CD8-positive, alpha-beta memory T cell (primary cell): Measurements from ENCODE around the gene SIAH2. TPM values are rescaled to one million over a fixed set of nuclear protein-coding genes. Genes with fewer than 3 reads are reported as not detected.

Experiments
- CTCF ChIA-PET: fragments of 350-600 bp; sonication (Branson Sonifier 250); formaldehyde crosslinking; loops from one replicate; lab custom pipeline; 2021; ENCODE audit warnings: antibody characterized with exemption; lab: Charles Lee
- POLR2A ChIA-PET: fragments of 350-600 bp; sonication (Branson Sonifier 250); formaldehyde crosslinking; loops from one replicate; lab custom pipeline; 2021; ENCODE audit warnings: antibody characterized with exemption; lab: Charles Lee
- DNase-seq, 5 donors: peaks; one replicate each; pipeline versions ENCODE4 v3.0.0 to v3.0.0-alpha.2; 2020 to 2022; ENCODE audit warnings: mixed read lengths in 1 of 5
- H3K27ac ChIP-seq: one replicate; pipeline ENCODE4 v1.7.0; 2013; ENCODE audit warnings: low read depth, mild to moderate bottlenecking, low read length, moderate library complexity
- H3K27me3 ChIP-seq: 2 replicates; pipeline ENCODE4 v1.7.0; 2013; ENCODE audit warnings: low read length, mild to moderate bottlenecking; ENCODE audit not compliant: insufficient read depth, poor library complexity, severe bottlenecking
- H3K36me3 ChIP-seq: 2 replicates; pipeline ENCODE4 v1.7.0; 2013; ENCODE audit warnings: mild to moderate bottlenecking, low read length, moderate library complexity; ENCODE audit not compliant: insufficient read depth
- H3K4me1 ChIP-seq: 2 replicates; pipeline ENCODE4 v1.7.0; 2013; ENCODE audit warnings: mild to moderate bottlenecking, low read length, moderate library complexity; ENCODE audit not compliant: insufficient read depth
- H3K4me3 ChIP-seq: 2 replicates; pipeline ENCODE4 v1.7.0; 2013; ENCODE audit warnings: mild to moderate bottlenecking, low read length
- H3K9me3 ChIP-seq: 2 replicates; pipeline ENCODE4 v1.7.0; 2013; ENCODE audit warnings: mild to moderate bottlenecking, low read length
- H3K27ac Mint-ChIP-seq, 8 donors: one replicate each; pipeline ENCODE4 v1.8.0; 2020 to 2021; ENCODE audit warnings: mixed read lengths in 8 of 8, mild to moderate bottlenecking in 6 of 8, inconsistent platforms in 3 of 8, moderate library complexity in 3 of 8
- H3K27me3 Mint-ChIP-seq, 2 donors: one replicate each; pipeline ENCODE4 v1.8.0; 2020 to 2021; ENCODE audit warnings: mixed read lengths in 2 of 2, mild to moderate bottlenecking in 1 of 2, moderate library complexity in 1 of 2
- H3K36me3 Mint-ChIP-seq, 3 donors: one replicate each; pipeline ENCODE4 v1.8.0; 2020 to 2021; ENCODE audit warnings: mixed read lengths in 3 of 3, inconsistent platforms in 1 of 3, mild to moderate bottlenecking in 1 of 3
- H3K4me1 Mint-ChIP-seq, 3 donors: one replicate each; pipeline ENCODE4 v1.8.0; 2020 to 2021; ENCODE audit warnings: mixed read lengths in 3 of 3, inconsistent platforms in 1 of 3, mild to moderate bottlenecking in 1 of 3
- H3K4me3 Mint-ChIP-seq, 7 donors: one replicate each; pipeline ENCODE4 v1.8.0; 2020 to 2021; ENCODE audit warnings: mixed read lengths in 7 of 7, mild to moderate bottlenecking in 6 of 7, moderate library complexity in 4 of 7, inconsistent platforms in 2 of 7
- H3K9me3 Mint-ChIP-seq, 5 donors: one replicate each; pipeline ENCODE4 v1.8.0; 2020 to 2022; ENCODE audit warnings: mixed read lengths in 5 of 5, mild to moderate bottlenecking in 3 of 5, moderate library complexity in 2 of 5, inconsistent platforms in 1 of 5
- polyA plus RNA-seq: library from polyadenylated mRNA; unstranded; fragments of 300-500 nt; fragmentation: Illumina TruSeq; gene quantifications from one replicate; pipeline ENCODE4 v1.2.3, GENCODE V29; 2021
- total RNA-seq, 2 experiments: library from RNA; stranded (reverse); gene quantifications; one replicate each; pipeline ENCODE4 v1.2.3, GENCODE V29; 2021

Gene SIAH2
- total and polyA plus RNA-seq, 3 experiments from 2014 or later, result 48.1 to 115 (median 111) TPM

DNA sequence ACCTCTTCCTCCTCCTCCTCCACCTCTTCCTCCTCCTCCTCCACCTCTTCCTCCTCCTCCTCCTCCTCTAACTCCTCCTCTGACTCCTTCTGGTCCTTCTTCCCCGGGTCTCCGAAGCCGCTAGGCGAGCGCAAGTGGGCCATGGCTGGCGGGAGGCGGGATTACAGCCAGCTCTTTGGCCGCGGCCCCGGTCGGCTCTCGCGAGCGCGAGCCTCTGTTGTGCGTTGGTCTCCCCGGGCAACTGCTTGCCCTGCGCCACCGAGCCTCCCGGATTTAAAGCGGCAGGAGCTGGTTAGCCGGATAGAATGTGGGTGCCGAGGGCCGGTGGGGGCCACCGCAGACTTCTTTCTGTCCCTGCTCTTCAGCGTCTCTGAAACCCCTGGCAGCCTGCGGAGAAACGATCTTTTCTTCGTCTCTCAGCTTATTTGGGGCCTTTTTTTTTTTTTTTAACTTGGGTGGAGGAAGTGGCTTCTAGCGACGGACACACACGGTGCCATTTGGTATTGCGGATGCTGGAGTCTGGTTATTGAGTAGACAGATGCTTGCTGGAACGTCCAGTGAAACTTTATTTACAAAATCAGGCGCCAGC is 59.1 kb downstream of the SIAH2 start, which contains the start of gene ERICH6:
TSS of gene ERICH6 (minus strand) at position 165 of the 589 bp plus-strand sequence. CDS start at position 143, 22 bp downstream.
- H3K36me3 Mint-ChIP-seq, result peaks cover 11 to 22% (median 22%) of the 10 kb centered on the region in 3 donors
- H3K27me3 Mint-ChIP-seq, result peaks cover 0 to 11% of the 10 kb centered on the region in 2 donors
- no peaks in the 10 kb centered on the region for H3K9me3 ChIP-seq
- peak within 1 kb of the TSS; percentile 91 for H3K27ac ChIP-seq
- ChIA-PET CTCF (interaction anchor here (0.7 to 2.0 kb wide), 11 partner anchors 13 to 175 kb away, joined by 3 to 10 read pairs (median 4); partner anchors contain the start of genes SELENOT and SIAH2), POLR2A (interaction anchor here (0.5 to 3.4 kb wide), 6 partner anchors 59 to 463 kb away, joined by 3 to 60 read pairs (median 6); partner anchors contain the start of genes EIF2A, SELENOT, SERP1 and SIAH2)
- no peaks in the 10 kb centered on the region for H3K27me3 ChIP-seq
- H3K4me1 Mint-ChIP-seq, result peaks cover 19 to 33% (median 20%) of the 10 kb centered on the region in 3 donors
- H3K4me1 ChIP-seq, result peaks cover 10% of the 10 kb centered on the region
- peak within 1 kb of the TSS; percentile 86 for H3K4me3 ChIP-seq
- peak within 1 kb of the TSS; percentile 82 to 99 (median 98) for H3K27ac Mint-ChIP-seq
- peaks cover 0 to 4% (median 0%) of the 10 kb centered on the region in 5 donors for H3K9me3 Mint-ChIP-seq
- peak within 1 kb of the TSS; percentile 91 to 99 (median 97) for H3K4me3 Mint-ChIP-seq
- DNase-seq, result peak; percentile 61 to 86 (median 80)
- H3K36me3 ChIP-seq, result peaks cover 3% of the 10 kb centered on the region

- H3K36me3 ChIP-seq, result peaks cover 3% of the 10 kb centered on the region
- peak overlapping the region; percentile 91 for H3K27ac ChIP-seq
- Mint-ChIP-seq H3K9me3 (peaks cover 0 to 4% (median 0%) of the 10 kb centered on the region in 5 donors), H3K36me3 (peaks cover 6 to 17% (median 16%) of the 10 kb centered on the region in 3 donors), H3K27me3 (peaks cover 0 to 11% of the 10 kb centered on the region in 2 donors), H3K27ac (peak overlapping the region; percentile 82 to 99 (median 98)), H3K4me1 (peaks cover 19 to 33% (median 20%) of the 10 kb centered on the region in 3 donors), H3K4me3 (peak overlapping the region; percentile 91 to 99 (median 97))
- ChIA-PET POLR2A (interaction anchor here (0.5 to 3.4 kb wide), 6 partner anchors 59 to 463 kb away, joined by 3 to 60 read pairs (median 6); partner anchors contain the start of genes EIF2A, SELENOT, SERP1 and SIAH2), CTCF (interaction anchor here (0.9 to 2.0 kb wide), 10 partner anchors 12 to 174 kb away, joined by 3 to 10 read pairs (median 4); partner anchors contain the start of genes SELENOT and SIAH2)
- peaks cover 10% of the 10 kb centered on the region for H3K4me1 ChIP-seq
- H3K4me3 ChIP-seq, result peak overlapping the region; percentile 86
- peak; percentile 30 to 75 (median 54) for DNase-seq
- no peaks in the 10 kb centered on the region for H3K27me3 ChIP-seq
- H3K9me3 ChIP-seq, result no peaks in the 10 kb centered on the region
Measured at GRCh38 chr3:150703299-150703755, 59.6 kb downstream of the SIAH2 start.

GRCh38 chr3:150699068-150699639 is 63.8 kb downstream of the SIAH2 start:
- Mint-ChIP-seq H3K27me3 (peaks cover 3 to 11% of the 10 kb centered on the region in 2 donors), H3K4me1 (peaks cover 10 to 15% (median 11%) of the 10 kb centered on the region in 3 donors), H3K36me3 (peaks cover 0 to 8% (median 0%) of the 10 kb centered on the region in 3 donors), H3K27ac (peak overlapping the region in 2 of 8 donors; percentile 29 to 55), H3K4me3 (peak overlapping the region in 1 of 7 donors; percentile 63), H3K9me3 (no peaks in the 10 kb centered on the region)
- H3K36me3 ChIP-seq, result no peaks in the 10 kb centered on the region
- no peak overlapping the region for H3K27ac ChIP-seq
- no peaks in the 10 kb centered on the region for H3K9me3 ChIP-seq
- no peaks in the 10 kb centered on the region for H3K27me3 ChIP-seq
- no peak overlapping the region for H3K4me3 ChIP-seq
- DNase-seq, result no peak
- CTCF ChIA-PET, result no interaction called here
- H3K4me1 ChIP-seq, result peaks cover 7% of the 10 kb centered on the region
- POLR2A ChIA-PET, result interaction anchor here (0.7 kb wide), 1 partner anchor 31 kb away, joined by 3 read pairs; no protein-coding TSS in a partner anchor

DNA sequence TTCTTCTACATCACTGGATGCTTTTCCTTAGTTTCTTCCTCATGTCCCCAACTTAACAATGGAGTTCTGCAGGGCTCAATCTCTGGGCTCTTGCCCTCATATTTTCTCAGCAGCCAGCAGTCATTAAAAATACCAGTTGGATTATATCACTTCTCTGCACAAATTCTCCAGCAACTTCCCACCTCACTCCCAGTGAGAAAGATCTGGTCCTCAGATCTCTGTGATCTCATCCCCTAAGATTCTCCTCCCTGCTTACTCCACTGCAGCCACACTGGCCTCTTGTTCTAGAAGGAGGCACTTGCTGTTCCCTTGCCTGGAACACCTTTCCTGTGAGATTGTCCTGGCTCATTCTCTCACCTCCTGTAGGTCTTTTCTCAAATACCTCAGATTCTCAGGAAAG is 65.3 kb downstream of the SIAH2 start:
- POLR2A ChIA-PET, result no interaction called here
- Mint-ChIP-seq H3K4me3 (no peak overlapping the region), H3K36me3 (no peaks in the 10 kb centered on the region), H3K27ac (peak overlapping the region in 1 of 8 donors; percentile 10), H3K9me3 (peaks cover 0 to 9% (median 0%) of the 10 kb centered on the region in 5 donors), H3K27me3 (peaks cover 3 to 11% of the 10 kb centered on the region in 2 donors), H3K4me1 (peaks cover 3% of the 10 kb centered on the region in 3 donors)
- Histone ChIP-seq H3K4me3 (no peak overlapping the region), H3K9me3 (no peaks in the 10 kb centered on the region), H3K36me3 (no peaks in the 10 kb centered on the region), H3K27ac (no peak overlapping the region), H3K27me3 (no peaks in the 10 kb centered on the region), H3K4me1 (no peaks in the 10 kb centered on the region)
- CTCF ChIA-PET, result no interaction called here
- DNase-seq, result no peak

GRCh38 chr3:150691414-150692040 is 71.4 kb downstream of the SIAH2 start:
- ChIA-PET POLR2A (no interaction called here), CTCF (interaction anchor here (1.0 kb wide), 1 partner anchor 12 kb away, joined by 4 read pairs; the partner anchor contains the start of gene ERICH6)
- no peak overlapping the region for H3K27ac Mint-ChIP-seq

More at GRCh38 chr3:150691414-150692040, 71.4 kb downstream of the SIAH2 start:
- Histone ChIP-seq H3K27ac (no peak overlapping the region), H3K9me3 (no peaks in the 10 kb centered on the region), H3K4me1 (no peaks in the 10 kb centered on the region), H3K4me3 (no peak overlapping the region), H3K27me3 (no peaks in the 10 kb centered on the region), H3K36me3 (no peaks in the 10 kb centered on the region)
- Mint-ChIP-seq H3K9me3 (peaks cover 2 to 16% (median 4%) of the 10 kb centered on the region in 5 donors), H3K36me3 (peaks cover 0 to 3% (median 0%) of the 10 kb centered on the region in 3 donors), H3K4me3 (no peak overlapping the region), H3K4me1 (no peaks in the 10 kb centered on the region), H3K27me3 (peaks cover 0 to 2% of the 10 kb centered on the region in 2 donors)
- no peak for DNase-seq

Other genes with a start within 250 kb of the SIAH2 start
- gene SERP1, start 216.7 kb downstream of the SIAH2 start, total RNA-seq, result 100 to 1,000 TPM; 127 to 135 TPM
- 156 TPM for gene SERP1, start 216.7 kb downstream of the SIAH2 start, polyA plus RNA-seq
- gene EIF2A, start 216.4 kb downstream of the SIAH2 start, total RNA-seq, result 100 to 1,000 TPM; 128 to 131 TPM
- 41.5 TPM for gene EIF2A, start 216.4 kb downstream of the SIAH2 start, polyA plus RNA-seq
- gene SELENOT, start 159.8 kb downstream of the SIAH2 start, total RNA-seq, result 100 to 1,000 TPM; 158 to 162 TPM
- gene SELENOT, start 159.8 kb downstream of the SIAH2 start, polyA plus RNA-seq, result 311 TPM
- under 1 TPM in 1 of 2 experiments, not detected in 1; 0.39 TPM for gene ERICH6, start 59.2 kb downstream of the SIAH2 start, total RNA-seq
- gene ERICH6, start 59.2 kb downstream of the SIAH2 start, polyA plus RNA-seq, result not detected
- not detected for gene MINDY4B, start 142.3 kb upstream of the SIAH2 start, total RNA-seq
- not detected for gene MINDY4B, start 142.3 kb upstream of the SIAH2 start, polyA plus RNA-seq
- not detected for gene CLRN1, start 209.6 kb upstream of the SIAH2 start, total RNA-seq
- gene CLRN1, start 209.6 kb upstream of the SIAH2 start, polyA plus RNA-seq, result not detected